NCI-H1092 (cell line): ENCODE data around the gene SERPINA3.

Experiments
- DNase-seq: peaks from one replicate; lab custom pipeline; 2025; lab: John Stamatoyannopoulos, UW

SERPINA3 gene

DNA sequence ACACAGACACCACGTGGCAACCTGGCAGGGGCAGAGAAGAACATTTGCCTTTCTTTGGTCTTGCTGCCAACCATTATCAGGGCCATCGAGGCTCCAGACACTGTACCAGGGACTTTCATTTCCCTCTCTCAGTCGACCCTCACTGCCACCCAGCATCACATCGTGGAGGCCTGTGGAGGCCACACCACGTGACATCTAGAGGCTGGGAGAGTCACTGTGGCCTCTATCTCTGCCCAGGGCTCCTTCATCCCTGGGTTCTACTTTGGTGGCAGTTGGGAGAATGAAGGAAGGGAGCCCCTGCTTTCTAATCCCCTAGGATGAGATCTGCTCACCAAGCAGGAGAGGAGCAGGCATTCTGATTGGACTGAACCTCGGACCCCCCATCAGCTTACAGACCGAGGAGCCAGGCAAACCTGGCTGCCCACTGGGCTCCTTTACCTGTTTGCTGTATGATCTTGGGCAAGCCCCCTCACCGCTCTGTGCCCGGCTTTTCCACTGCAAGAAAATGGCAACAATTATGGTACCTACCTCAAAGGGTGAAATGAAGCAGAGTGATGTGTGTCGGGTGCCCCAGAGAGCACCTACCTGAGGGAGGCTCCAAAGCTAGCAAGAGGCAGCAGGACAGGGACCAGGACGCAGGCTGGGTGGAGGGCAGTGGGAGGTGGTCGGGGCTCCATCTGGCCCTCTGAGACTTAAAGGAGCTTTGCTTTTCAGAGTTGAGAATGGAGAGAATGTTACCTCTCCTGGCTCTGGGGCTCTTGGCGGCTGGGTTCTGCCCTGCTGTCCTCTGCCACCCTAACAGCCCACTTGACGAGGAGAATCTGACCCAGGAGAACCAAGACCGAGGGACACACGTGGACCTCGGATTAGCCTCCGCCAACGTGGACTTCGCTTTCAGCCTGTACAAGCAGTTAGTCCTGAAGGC, 1.8 kb downstream of the SERPINA3 start:
- no peak for DNase-seq

- DNase-seq: no peak
These were observed 2.6 kb downstream of the SERPINA3 start for GRCh38 chr14:94614802-94615201.

DNA sequence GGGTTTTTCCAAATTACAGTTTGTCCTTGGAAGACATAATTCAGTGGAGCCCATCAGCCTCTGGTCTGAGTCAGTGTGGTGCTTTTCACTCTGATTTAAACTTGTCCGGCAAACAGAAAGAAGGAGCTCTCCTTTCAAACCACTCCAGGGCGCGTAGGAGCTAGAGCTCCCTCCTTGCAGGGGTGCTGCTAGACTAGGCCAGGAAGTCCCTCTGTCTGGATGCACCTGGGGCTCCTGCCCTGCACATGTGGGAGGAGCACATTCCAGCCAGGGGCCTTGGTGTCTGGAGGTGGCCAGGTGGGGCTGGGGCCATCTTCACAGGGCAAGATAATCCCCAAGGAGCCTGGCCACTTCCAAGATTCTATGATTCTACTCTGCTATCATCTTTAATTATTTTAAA, 3.1 kb downstream of the SERPINA3 start:
- no peak for DNase-seq

- DNase-seq: no peak
These were observed 3.8 kb downstream of the SERPINA3 start for GRCh38 chr14:94615823-94616570.

DNA sequence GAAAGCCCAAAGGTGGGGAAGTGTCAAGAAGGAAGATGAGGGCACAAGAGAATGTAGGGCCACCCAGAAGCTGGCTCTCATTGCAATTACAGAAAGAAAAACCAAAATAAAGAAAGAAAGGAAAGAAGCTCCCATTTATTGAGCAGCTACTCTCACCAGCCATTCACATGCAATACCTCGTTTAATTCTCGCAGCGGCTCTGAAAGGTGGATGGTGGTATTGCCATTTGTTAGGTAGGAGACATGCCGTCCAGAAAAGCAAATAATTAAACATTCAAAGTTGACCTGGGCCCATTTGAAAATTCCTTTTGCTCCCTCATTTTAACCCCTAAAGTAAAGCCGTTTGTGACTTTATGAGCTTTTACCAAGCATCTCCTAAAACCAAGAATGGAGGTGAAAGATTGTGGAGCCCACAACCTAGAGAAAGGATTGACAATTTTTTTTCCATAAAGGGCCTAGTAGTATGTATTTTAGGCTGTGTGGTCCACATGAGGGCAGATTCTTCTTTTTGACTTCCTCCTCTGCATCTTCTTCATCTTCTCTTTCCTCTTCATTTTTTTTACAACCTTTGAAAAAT, 5.3 kb downstream of the SERPINA3 start:
- DNase-seq: no peak

GRCh38 chr14:94617988-94618822, 6.0 kb downstream of the SERPINA3 start:
- DNase-seq: no peak

DNA sequence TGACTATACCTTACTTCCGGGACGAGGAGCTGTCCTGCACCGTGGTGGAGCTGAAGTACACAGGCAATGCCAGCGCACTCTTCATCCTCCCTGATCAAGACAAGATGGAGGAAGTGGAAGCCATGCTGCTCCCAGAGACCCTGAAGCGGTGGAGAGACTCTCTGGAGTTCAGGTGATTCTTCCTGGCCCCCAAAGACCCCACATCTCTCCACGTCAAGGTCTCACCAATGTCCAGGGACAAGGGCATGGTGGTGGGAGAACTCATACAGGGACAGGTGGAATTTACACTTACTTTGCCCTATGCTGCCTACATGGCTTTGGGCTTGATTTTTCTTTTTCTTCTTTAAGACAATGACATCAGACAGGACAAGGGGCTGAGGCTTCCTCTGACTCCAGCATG, 7.1 kb downstream of the SERPINA3 start:
- DNase-seq: no peak

GRCh38 chr14:94620597-94620996, 8.4 kb downstream of the SERPINA3 start:
- DNase-seq: no peak

DNA sequence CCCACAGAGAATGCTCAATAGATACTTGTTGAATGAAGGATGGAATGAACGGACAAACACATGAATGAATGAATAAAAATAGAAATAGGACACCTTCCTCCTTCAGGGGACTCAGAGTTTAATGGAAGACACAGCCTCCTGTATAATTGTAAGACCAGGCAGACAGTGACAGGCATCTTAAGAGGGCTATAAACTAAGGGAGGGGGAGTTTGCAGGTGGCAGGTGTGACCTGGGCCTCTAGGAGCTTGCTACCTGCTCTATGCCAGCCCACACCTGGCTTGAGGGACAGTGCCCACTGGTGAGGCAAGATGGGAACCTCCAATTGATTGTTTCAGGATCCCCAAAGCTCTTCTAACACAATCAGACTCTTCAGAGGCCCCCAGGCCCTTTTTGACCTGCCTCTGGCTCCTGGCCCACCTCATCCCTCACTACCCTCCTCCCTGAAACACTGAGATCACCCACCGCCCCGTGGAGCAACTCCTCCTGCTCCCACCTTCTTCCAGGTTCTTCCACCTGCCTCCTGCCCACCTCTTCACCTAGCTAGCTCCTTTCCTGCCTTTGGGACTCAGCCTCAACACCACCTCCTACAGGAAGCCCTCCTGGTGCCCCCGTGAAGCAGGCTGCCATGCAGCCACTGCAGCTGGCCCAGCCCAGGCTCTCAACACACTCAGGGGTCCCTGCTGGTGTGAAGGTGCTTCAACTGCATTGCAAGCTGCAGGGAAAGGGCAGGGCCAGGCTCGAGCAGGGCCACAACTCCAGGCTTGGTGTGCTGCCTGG, 9.4 kb downstream of the SERPINA3 start:
- no peak for DNase-seq

GRCh38 chr14:94622653-94623421, 10.6 kb downstream of the SERPINA3 start:
- DNase-seq: no peak

DNA sequence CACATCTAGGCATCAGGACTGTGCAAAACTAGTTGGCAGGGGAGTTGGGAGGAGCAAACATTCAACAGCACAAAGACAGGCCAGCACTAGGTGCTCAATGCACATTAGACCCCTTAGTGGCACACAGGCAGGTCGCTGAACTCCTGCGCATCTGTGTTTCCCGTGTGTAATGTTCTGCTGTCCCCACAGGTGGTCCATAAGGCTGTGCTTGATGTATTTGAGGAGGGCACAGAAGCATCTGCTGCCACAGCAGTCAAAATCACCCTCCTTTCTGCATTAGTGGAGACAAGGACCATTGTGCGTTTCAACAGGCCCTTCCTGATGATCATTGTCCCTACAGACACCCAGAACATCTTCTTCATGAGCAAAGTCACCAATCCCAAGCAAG, 11.2 kb downstream of the SERPINA3 start:
- no peak for DNase-seq

GRCh38 chr14:94623856-94624499, 11.8 kb downstream of the SERPINA3 start:
- no peak for DNase-seq

- no peak for DNase-seq
These were observed 12.6 kb downstream of the SERPINA3 start for GRCh38 chr14:94624537-94625352.

DNA sequence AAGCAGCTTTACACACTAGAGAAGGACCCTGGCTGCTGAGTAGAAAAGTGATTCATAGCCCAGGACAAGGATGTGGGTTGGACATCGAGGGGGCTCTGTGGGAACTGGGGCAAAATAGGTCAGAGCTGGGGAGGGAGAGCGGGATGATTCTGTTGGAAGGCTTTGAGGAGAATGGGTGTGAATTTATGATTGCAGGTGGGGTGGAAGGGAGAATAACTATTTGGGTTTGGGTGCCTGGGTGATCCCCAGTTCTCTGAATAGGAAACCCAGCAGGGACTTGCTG, 13.1 kb downstream of the SERPINA3 start:
- no peak for DNase-seq

DNA sequence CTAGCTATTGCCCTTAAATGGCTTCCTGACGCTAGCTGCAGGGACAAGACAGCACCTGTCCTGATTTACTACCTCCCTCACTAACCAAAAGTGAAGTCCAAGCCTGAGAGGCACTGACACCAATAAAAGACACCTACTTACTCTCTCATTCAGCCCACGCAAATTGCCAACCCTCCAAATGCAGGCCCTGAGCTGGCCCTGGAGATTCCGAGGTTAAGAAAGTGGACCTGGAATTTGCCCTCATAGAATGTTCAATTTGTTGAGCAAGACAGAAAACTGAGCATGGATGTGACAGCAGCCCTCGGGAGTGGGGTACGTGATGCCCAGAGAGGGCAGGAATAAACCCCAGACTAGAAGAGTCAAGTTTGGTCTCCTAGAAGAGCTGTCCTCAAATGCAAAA, 16.4 kb downstream of the SERPINA3 start:
- no peak for DNase-seq

GRCh38 chr14:94630396-94630795, 18.2 kb downstream of the SERPINA3 start:
- no peak for DNase-seq

DNA sequence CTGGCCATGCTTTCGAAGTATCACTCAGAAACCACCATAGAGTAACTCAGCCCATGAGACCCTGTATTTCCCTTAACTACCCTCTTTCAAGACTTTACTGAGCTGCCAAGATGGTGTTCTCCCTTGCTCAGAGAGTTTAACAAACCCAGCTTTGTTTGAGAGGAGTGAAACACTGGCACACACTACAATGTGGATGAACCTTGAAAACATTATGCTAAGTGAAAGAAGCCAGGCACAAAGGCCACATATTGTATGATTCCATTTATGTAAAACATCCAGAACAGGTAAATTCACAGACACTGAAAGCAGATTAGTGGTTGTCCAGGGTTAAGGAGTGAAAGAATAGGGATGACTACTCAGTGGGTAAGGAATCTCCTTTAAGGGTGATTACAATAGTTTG, 18.9 kb downstream of the SERPINA3 start:
- no peak for DNase-seq

- DNase-seq: no peak
These were observed 19.5 kb downstream of the SERPINA3 start for GRCh38 chr14:94631536-94632304.

DNA sequence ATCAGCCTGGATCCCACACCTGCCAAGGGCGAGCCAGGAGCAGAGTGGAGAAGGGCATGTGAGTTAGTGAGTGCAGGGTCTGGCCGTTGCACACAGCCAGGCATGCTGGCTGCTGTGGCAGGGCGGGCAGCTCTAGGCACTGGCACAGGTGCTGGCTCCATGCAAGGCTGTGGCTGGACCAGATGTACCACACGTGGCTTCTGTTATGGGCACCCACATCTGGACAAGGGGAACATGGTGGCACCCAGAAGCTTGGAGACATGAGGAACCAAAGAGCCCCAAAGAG, 20.1 kb downstream of the SERPINA3 start:
- no peak for DNase-seq
